Stomach (tissue), 4 donors: ENCODE measurements around the gene TULP3.

Experiments used
- POLR2A ChIP-seq, 4 donors: fragments of 450-650 bp; IDR thresholded peaks; one replicate each; pipeline ENCODE4 v1.6.1; 2016; ENCODE audit warnings: antibody characterized with exemption in 4 of 4, control low read depth in 2 of 4, mild to moderate bottlenecking in 1 of 4, moderate library complexity in 1 of 4
- POLR2AphosphoS5 ChIP-seq, 3 donors: sonication (generic); formaldehyde crosslinking; IDR thresholded peaks; one replicate each; pipeline ENCODE4 v1.6.1; 2016; ENCODE audit warnings: antibody characterized with exemption in 3 of 3
- TF ChIP-seq, protein P1 (sequence below), 7 experiments: fragments of 450-650 bp in 4 of 7; fragments of 200-600 bp in 3 of 7; sonication (generic) in 3 of 7; IDR thresholded peaks; one replicate each; pipeline ENCODE4 v1.5.1; 2016 to 2019; ENCODE audit warnings: antibody characterized with exemption in 7 of 7, control low read depth in 2 of 7, mild to moderate bottlenecking in 1 of 7

DNA sequence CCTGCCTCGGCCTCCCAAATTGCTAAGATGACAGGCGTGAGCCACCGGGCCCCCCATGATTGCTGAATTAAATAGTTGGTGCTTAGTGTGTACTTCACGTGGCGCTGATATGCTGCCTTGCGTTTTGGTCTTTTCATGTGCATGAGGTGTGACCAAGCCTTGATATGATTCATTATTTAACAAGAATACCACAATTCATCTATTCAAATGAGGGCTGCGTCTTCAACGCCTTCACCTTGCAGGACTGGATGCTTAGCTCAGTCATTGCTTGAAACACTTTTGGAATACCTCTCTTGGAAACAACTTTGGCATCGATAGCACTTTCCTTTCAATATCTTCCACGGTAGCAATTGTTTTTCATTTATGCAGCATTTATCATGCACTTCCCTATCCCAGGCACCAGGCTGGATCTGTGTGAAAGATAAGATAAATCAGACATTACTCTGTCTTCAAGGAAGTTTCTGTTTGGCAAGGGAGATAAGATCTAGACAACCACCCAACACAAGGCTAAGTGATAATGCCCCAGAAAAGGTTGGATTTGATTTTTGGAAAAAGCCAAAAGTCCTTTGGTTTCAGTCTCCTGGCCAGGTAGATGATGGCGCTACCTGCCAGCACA is 67.2 kb downstream of the TULP3 start:
- TF ChIP-seq, protein P1, sequence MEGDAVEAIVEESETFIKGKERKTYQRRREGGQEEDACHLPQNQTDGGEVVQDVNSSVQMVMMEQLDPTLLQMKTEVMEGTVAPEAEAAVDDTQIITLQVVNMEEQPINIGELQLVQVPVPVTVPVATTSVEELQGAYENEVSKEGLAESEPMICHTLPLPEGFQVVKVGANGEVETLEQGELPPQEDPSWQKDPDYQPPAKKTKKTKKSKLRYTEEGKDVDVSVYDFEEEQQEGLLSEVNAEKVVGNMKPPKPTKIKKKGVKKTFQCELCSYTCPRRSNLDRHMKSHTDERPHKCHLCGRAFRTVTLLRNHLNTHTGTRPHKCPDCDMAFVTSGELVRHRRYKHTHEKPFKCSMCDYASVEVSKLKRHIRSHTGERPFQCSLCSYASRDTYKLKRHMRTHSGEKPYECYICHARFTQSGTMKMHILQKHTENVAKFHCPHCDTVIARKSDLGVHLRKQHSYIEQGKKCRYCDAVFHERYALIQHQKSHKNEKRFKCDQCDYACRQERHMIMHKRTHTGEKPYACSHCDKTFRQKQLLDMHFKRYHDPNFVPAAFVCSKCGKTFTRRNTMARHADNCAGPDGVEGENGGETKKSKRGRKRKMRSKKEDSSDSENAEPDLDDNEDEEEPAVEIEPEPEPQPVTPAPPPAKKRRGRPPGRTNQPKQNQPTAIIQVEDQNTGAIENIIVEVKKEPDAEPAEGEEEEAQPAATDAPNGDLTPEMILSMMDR (IDR thresholded peaks at IDR 0.05): no peak
- TF ChIP-seq POLR2A (IDR thresholded peaks at IDR 0.05) (no peak), POLR2AphosphoS5 (IDR thresholded peaks at IDR 0.05) (no peak)
